Sigmoid colon (tissue), 7 donors: ENCODE results near the gene PHETA1. TPM values are rescaled to one million over a fixed set of nuclear protein-coding genes. Genes with fewer than 3 reads are reported as not detected.

ENCODE experiments used
- DNase-seq: peaks from one replicate; pipeline ENCODE4 v3.0.0-alpha.2; 2019
- H3K27ac ChIP-seq, 4 donors: fragments of 200-600 bp; sonication (generic); one replicate each; pipeline ENCODE4 v1.5.1; 2016 to 2019; ENCODE audit warnings: mild to moderate bottlenecking in 1 of 4
- H3K27me3 ChIP-seq, 3 donors: fragments of 200-600 bp; sonication (generic); one replicate each; pipeline ENCODE4 v1.5.1; 2019; ENCODE audit warnings: mild to moderate bottlenecking in 1 of 3
- H3K36me3 ChIP-seq, 4 donors: fragments of 200-600 bp; sonication (generic); one replicate each; pipeline ENCODE4 v1.5.1; 2016 to 2019
- H3K4me1 ChIP-seq, 4 donors: fragments of 200-600 bp; sonication (generic); one replicate each; pipeline ENCODE4 v1.5.1; 2017 to 2019
- H3K4me3 ChIP-seq, 4 donors: fragments of 200-600 bp; sonication (generic); one replicate each; pipeline ENCODE4 v1.5.1; 2017 to 2019; ENCODE audit warnings: mild to moderate bottlenecking in 2 of 4, moderate library complexity in 1 of 4
- H3K9me3 ChIP-seq, 4 donors: fragments of 200-600 bp in 3 of 4; sonication (generic) in 3 of 4; one replicate each; pipeline versions ENCODE4 v1.5.1 to v1.6.1; 2013 to 2019
- EP300 ChIP-seq, 4 donors: sonication (generic); formaldehyde crosslinking; IDR thresholded peaks; one replicate each; pipeline ENCODE4 v1.6.1; 2017; ENCODE audit warnings: antibody characterized with exemption in 4 of 4
- POLR2A ChIP-seq, 2 donors: fragments of 450-650 bp; IDR thresholded peaks; one replicate each; pipeline ENCODE4 v1.6.1; 2016; ENCODE audit warnings: antibody characterized with exemption in 2 of 2, mild to moderate bottlenecking in 2 of 2, moderate library complexity in 2 of 2
- POLR2AphosphoS5 ChIP-seq, 4 donors: sonication (generic); formaldehyde crosslinking; IDR thresholded peaks; one replicate each; pipeline ENCODE4 v1.6.1; 2017; ENCODE audit warnings: antibody characterized with exemption in 4 of 4
- WGBS, 2 donors: extraction: QIAGEN DNeasy Blood & Tissue Kit; methylation state at CpG; one replicate each; pipeline ENCODE4 v1.1.7; 2013; 5-methylcytosine and 5-hydroxymethylcytosine counted together
- intact Hi-C: fragments of 100-400 bp; cut with DNase I; formaldehyde crosslinking; loops from one replicate; pipeline ENCODE4 v1.15.1; 2023
- polyA plus RNA-seq, 3 donors: library from polyadenylated mRNA; stranded (reverse); fragments of 200-250 nt; gene quantifications; one replicate each; pipeline ENCODE4 v1.2.3, GENCODE V29; 2013
- total RNA-seq, 4 donors: library from RNA; depleted of rRNA; stranded (reverse); fragments of >200 nt; gene quantifications; one replicate each; pipeline ENCODE4 v1.1.0, GENCODE V29; 2016
- TF ChIP-seq, protein P1 (sequence below), 4 experiments: fragments of 450-650 bp in 3 of 4; fragments of 200-600 bp in 1 of 4; IDR thresholded peaks; one replicate each; pipeline ENCODE4 v1.5.1; 2016 to 2019; ENCODE audit warnings: antibody characterized with exemption in 4 of 4, mild to moderate bottlenecking in 3 of 4, moderate library complexity in 2 of 4
- donor health status: healthy with polysubstance abuse.
- donor health status: Bipolar disorder and iron deficiency.
- donor health status: healthy.

PHETA1 gene
- total and polyA plus RNA-seq, 7 donors: 3.6 to 21.6 (median 6.1) TPM

DNA sequence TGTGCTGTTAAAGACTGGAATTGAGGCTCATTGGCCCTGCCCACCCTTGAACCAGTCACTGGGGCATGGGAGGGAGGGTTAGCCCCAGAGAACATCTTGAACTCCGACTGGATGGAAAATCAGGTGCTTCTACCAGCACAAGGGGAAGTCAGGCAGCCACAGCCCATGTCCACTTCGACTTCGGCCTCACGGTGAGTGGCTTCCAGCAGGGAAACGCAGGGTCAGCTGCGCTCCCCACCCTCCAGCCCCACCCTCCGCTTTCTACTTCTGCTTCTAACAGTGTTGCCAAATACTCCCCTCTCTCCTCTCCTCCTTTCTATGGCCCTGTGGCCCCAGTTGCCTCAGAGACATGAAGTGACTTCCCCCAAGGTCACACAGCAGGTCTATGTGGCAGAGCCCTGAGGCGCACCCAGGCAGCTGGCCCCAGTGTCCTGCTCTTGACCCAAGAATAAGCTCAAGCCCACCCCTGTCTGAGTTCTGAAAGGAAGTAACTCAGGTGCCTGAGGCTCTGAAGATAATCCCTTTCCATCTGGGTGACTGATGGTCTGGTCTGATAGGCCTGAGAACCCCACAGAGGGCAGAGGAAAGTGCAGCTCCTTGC lies 24.9 kb upstream of the PHETA1 start:
- peaks cover 0 to 6% (median 0%) of the 10 kb centered on the region in 3 donors for H3K27me3 ChIP-seq
- H3K27ac ChIP-seq: no peak overlapping the region
- 81 to 88% methylated on average over 8 of the region's 8 CpGs for WGBS, 2 donors
- intact Hi-C loops: no loop called here
- TF ChIP-seq EP300 (IDR thresholded peaks at IDR 0.05) (no peak), POLR2A (IDR thresholded peaks at IDR 0.05) (no peak), POLR2AphosphoS5 (IDR thresholded peaks at IDR 0.05) (peak in 1 of 4 donors; percentile 25)
- TF ChIP-seq, protein P1, sequence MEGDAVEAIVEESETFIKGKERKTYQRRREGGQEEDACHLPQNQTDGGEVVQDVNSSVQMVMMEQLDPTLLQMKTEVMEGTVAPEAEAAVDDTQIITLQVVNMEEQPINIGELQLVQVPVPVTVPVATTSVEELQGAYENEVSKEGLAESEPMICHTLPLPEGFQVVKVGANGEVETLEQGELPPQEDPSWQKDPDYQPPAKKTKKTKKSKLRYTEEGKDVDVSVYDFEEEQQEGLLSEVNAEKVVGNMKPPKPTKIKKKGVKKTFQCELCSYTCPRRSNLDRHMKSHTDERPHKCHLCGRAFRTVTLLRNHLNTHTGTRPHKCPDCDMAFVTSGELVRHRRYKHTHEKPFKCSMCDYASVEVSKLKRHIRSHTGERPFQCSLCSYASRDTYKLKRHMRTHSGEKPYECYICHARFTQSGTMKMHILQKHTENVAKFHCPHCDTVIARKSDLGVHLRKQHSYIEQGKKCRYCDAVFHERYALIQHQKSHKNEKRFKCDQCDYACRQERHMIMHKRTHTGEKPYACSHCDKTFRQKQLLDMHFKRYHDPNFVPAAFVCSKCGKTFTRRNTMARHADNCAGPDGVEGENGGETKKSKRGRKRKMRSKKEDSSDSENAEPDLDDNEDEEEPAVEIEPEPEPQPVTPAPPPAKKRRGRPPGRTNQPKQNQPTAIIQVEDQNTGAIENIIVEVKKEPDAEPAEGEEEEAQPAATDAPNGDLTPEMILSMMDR (IDR thresholded peaks at IDR 0.05): no peak
- no peak overlapping the region for H3K4me3 ChIP-seq
- peaks cover 0 to 19% (median 12%) of the 10 kb centered on the region in 4 donors for H3K4me1 ChIP-seq
- no peaks in the 10 kb centered on the region for H3K9me3 ChIP-seq
- DNase-seq: peak; percentile 83
- H3K36me3 ChIP-seq: no peaks in the 10 kb centered on the region

DNA sequence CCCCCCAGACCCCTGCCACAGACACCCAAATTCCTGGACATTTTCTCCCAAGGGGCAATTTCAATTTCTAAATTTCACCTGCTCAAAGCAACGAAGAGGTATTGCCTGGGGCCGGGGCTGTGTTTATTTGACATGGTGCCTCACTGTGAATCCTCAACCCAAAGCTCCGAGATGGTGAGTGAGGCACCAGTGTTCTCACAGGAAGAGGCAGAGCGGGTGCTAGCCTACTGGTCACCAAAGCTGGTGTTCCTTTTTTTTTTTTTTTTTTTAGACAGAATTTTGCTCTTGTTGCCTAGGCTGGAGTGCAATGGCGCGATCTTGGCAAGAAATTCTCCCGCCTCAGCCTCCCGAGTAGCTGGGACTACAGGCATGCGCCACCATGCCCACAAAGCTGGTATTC lies 22.0 kb upstream of the PHETA1 start:
- H3K36me3 ChIP-seq: no peaks in the 10 kb centered on the region
- no peak overlapping the region for H3K4me3 ChIP-seq
- peaks cover 0 to 6% (median 0%) of the 10 kb centered on the region in 3 donors for H3K27me3 ChIP-seq
- intact Hi-C loops: no loop called here
- 81 to 87% methylated on average over 9 of the region's 9 CpGs for WGBS, 2 donors
- H3K4me1 ChIP-seq: no peaks in the 10 kb centered on the region
- DNase-seq: no peak
- no peak for TF ChIP-seq POLR2A (IDR thresholded peaks at IDR 0.05)
- TF ChIP-seq, protein P1 (IDR thresholded peaks at IDR 0.05): no peak
- no peak overlapping the region for H3K27ac ChIP-seq
- H3K9me3 ChIP-seq: no peaks in the 10 kb centered on the region

DNA sequence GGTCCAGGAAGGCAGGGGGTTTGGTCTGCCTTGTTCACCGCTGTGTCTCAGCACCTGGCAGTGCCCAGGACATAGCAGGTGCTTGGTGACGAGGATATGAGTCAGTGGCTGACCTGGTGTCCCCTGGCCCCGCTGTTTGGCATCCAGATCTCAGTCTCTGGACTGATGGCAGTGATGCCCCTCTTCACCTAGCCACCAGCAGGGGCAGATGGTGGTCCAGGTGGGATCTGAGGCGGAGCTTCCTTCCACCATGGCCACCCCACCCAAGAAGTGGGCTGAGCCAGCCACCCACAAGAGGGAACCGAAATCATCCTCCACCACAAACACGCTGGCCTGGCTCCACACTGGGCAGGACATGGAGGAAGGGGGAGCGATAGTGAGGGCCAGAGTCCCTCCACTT lies 20.7 kb upstream of the PHETA1 start:
- no peak for DNase-seq
- H3K4me1 ChIP-seq: no peaks in the 10 kb centered on the region
- no peaks in the 10 kb centered on the region for H3K36me3 ChIP-seq
- no peak overlapping the region for H3K27ac ChIP-seq
- peaks cover 0 to 6% (median 0%) of the 10 kb centered on the region in 3 donors for H3K27me3 ChIP-seq
- no peak for TF ChIP-seq POLR2A (IDR thresholded peaks at IDR 0.05)
- TF ChIP-seq, protein P1 (IDR thresholded peaks at IDR 0.05): no peak
- no peak for TF ChIP-seq EP300 (IDR thresholded peaks at IDR 0.05)
- no peak for TF ChIP-seq POLR2AphosphoS5 (IDR thresholded peaks at IDR 0.05)
- WGBS, 2 donors: 73 to 75% methylated on average over 7 of the region's 7 CpGs
- H3K4me3 ChIP-seq: no peak overlapping the region
- H3K9me3 ChIP-seq: no peaks in the 10 kb centered on the region
- intact Hi-C loops: no loop called here

DNA sequence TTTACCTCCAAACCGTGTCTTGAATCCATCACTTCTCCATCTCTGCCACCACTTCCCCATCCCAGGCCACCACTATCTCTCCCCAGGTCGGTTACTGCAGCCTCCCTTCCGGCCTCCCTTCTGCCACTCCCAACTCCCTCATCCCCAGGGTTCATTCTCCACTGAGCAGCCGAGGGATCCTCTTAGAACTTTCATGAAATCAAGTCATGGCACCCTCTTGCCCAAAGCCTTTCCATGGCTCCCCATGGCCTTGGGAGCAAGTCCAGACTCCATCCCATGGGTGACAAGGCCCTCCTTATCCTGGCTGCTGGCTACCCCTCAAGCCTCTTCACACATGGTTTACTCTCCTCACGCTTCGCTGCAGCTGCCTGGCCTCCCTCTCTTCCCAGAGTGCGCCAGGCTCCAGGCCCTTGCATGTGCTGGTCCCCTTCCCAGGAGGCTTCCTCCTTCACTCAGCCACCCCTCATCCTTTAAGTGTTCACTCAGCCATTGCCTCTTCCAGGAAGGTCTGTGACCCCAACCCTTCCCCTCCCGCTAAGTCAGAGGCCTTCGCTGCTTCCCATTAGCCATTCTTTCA lies 18.9 kb upstream of the PHETA1 start:
- TF ChIP-seq POLR2A (IDR thresholded peaks at IDR 0.05) (no peak), EP300 (IDR thresholded peaks at IDR 0.05) (no peak), POLR2AphosphoS5 (IDR thresholded peaks at IDR 0.05) (no peak)
- TF ChIP-seq, protein P1 (IDR thresholded peaks at IDR 0.05): no peak

More for the DNA sequence above, 18.9 kb upstream of the PHETA1 start:
- intact Hi-C loops: no loop called here
- no peaks in the 10 kb centered on the region for H3K9me3 ChIP-seq
- no peak for DNase-seq
- no peak overlapping the region for H3K4me3 ChIP-seq
- H3K27me3 ChIP-seq: peaks cover 0 to 6% (median 0%) of the 10 kb centered on the region in 3 donors
- no peaks in the 10 kb centered on the region for H3K36me3 ChIP-seq
- no peaks in the 10 kb centered on the region for H3K4me1 ChIP-seq
- 85 to 86% methylated on average over 9 of the region's 9 CpGs for WGBS, 2 donors
- H3K27ac ChIP-seq: no peak overlapping the region
